Adrenal gland (tissue), 12 donors: ENCODE results near the gene SYT6. TPM values are rescaled to one million over a fixed set of nuclear protein-coding genes. Genes with fewer than 3 reads are reported as not detected.

Experiments used
- DNase-seq, 7 donors: peaks; one replicate each; pipeline ENCODE4 v3.0.0-alpha.2; 2019 to 2020
- H3K27ac ChIP-seq, 5 donors: fragments of 200-600 bp; sonication (generic) in 4 of 5; 1 replicate in 3 of 5; 2 replicates in 2 of 5; pipeline versions ENCODE4 v1.5.1 to v1.8.0; 2016 to 2020; ENCODE audit warnings: mild to moderate bottlenecking in 1 of 5
- H3K27me3 ChIP-seq: fragments of 200-600 bp; 2 replicates; pipeline ENCODE4 v1.8.0; 2021
- H3K36me3 ChIP-seq, 2 donors: fragments of 200-600 bp; replicated peaks in 1 of 2; 1 replicate in 1 of 2; 2 replicates in 1 of 2; pipeline versions ENCODE4 v1.5.1 to v1.8.0; 2018 to 2022
- H3K4me1 ChIP-seq, 2 donors: fragments of 200-600 bp; replicated peaks in 1 of 2; 1 replicate in 1 of 2; 2 replicates in 1 of 2; pipeline versions ENCODE4 v1.5.1 to v1.8.0; 2018 to 2021
- H3K4me3 ChIP-seq, 4 donors: fragments of 200-600 bp; sonication (generic) in 3 of 4; one replicate each; pipeline ENCODE4 v1.5.1; 2016 to 2018
- H3K9me3 ChIP-seq, 3 donors: fragments of 200-600 bp; sonication (generic) in 1 of 3; replicated peaks in 1 of 3; 1 replicate in 2 of 3; 2 replicates in 1 of 3; pipeline versions ENCODE4 v1.5.1 to v1.8.0; 2016 to 2021
- CTCF ChIP-seq, 6 experiments: fragments of 450-650 bp in 4 of 6; fragments of 200-600 bp in 2 of 6; sonication (generic) in 1 of 6; IDR thresholded peaks; 1 replicate in 5 of 6; 2 replicates in 1 of 6; pipeline versions ENCODE4 v1.5.1 to v1.8.0; 2016 to 2021; ENCODE audit warnings: antibody characterized with exemption in 6 of 6, mild to moderate bottlenecking in 2 of 6, moderate library complexity in 1 of 6
- POLR2A ChIP-seq, 2 donors: fragments of 450-650 bp; IDR thresholded peaks; one replicate each; pipeline ENCODE4 v1.6.1; 2017; ENCODE audit warnings: antibody characterized with exemption in 2 of 2, mild to moderate bottlenecking in 2 of 2, moderate library complexity in 1 of 2
- WGBS, 4 donors: extraction: QIAGEN DNeasy Blood & Tissue Kit in 2 of 4; methylation state at CpG; one replicate each; pipeline versions ENCODE4 v1.1.5 to v1.1.7; 2013 to 2017; 5-methylcytosine and 5-hydroxymethylcytosine counted together
- intact Hi-C, 2 donors: fragments of 100-400 bp; cut with DNase I; formaldehyde crosslinking; loops; one replicate each; pipeline versions ENCODE4 v1.14.1 to v1.15.0; 2022 to 2023
- polyA plus RNA-seq, 3 donors: library from polyadenylated mRNA; stranded (reverse); fragments of 200-250 nt in 2 of 3; fragments of 350-450 nt in 1 of 3; fragmentation: Illumina TruSeq in 1 of 3; extraction: RNeasy Lipid Tissue Mini Kit (QIAGEN cat#74804) in 1 of 3; gene quantifications; one replicate each; pipeline ENCODE4 v1.2.3, GENCODE V29; 2013 to 2014
- total RNA-seq, 9 donors: library from RNA; depleted of rRNA in 4 of 9; stranded (reverse); fragments of >200 nt in 4 of 9; fragments of 120-200 nt in 1 of 9; fragmentation: NEBNext Ultra II Directional in 1 of 9; extraction: Animal tissue kit (Norgen Biotek cat#: 25700) in 1 of 9; gene quantifications; one replicate each; pipeline versions ENCODE4 v1.1.0 to v1.2.4, GENCODE V29; 2013 to 2023
- donor health status: healthy with polysubstance abuse.
- donor health status: Bipolar disorder and iron deficiency.
- donor health status: DM: yes; HTN: yes; CAD: no.
- donor health status: DM: no; HTN: no; CAD: no.
- donor health status: DM: no; HTN: no; CAD: no.
- donor health status: DM: yes; HTN: yes; CAD: no.

The SYT6 gene
- total and polyA plus RNA-seq, 12 donors: 0.06 to 1.1 (median 0.42) TPM; not detected in 3

- no peaks in the 10 kb centered on the region for H3K36me3 ChIP-seq
- H3K27me3 ChIP-seq: no peaks in the 10 kb centered on the region
- H3K9me3 ChIP-seq: no peaks in the 10 kb centered on the region
- no peak for DNase-seq
- intact Hi-C loops: no loop called here
- no peak for TF ChIP-seq POLR2A (IDR thresholded peaks at IDR 0.05)
- TF ChIP-seq CTCF (IDR thresholded peaks at IDR 0.05): no peak
- 86 to 91% (median 89%) methylated on average over 2 of the region's 2 CpGs for WGBS, 4 donors
- H3K4me3 ChIP-seq: no peak overlapping the region
- H3K27ac ChIP-seq: no peak overlapping the region
- no peaks in the 10 kb centered on the region for H3K4me1 ChIP-seq
Measured at GRCh38 chr1:114176366-114176765, 22.7 kb upstream of the SYT6 start.

- no peaks in the 10 kb centered on the region for H3K9me3 ChIP-seq
- WGBS, 4 donors: 69 to 77% (median 73%) methylated on average over 5 of the region's 5 CpGs
- H3K36me3 ChIP-seq: no peaks in the 10 kb centered on the region
- intact Hi-C loops: no loop called here
- H3K4me3 ChIP-seq: no peak overlapping the region
- no peaks in the 10 kb centered on the region for H3K4me1 ChIP-seq
- no peak for TF ChIP-seq POLR2A (IDR thresholded peaks at IDR 0.05)
- no peak for TF ChIP-seq CTCF (IDR thresholded peaks at IDR 0.05)
- no peaks in the 10 kb centered on the region for H3K27me3 ChIP-seq
- DNase-seq: no peak
- no peak overlapping the region for H3K27ac ChIP-seq
Measured at GRCh38 chr1:114173680-114174079, 20.0 kb upstream of the SYT6 start.

- H3K9me3 ChIP-seq: no peaks in the 10 kb centered on the region
- no peak overlapping the region for H3K27ac ChIP-seq
- H3K4me3 ChIP-seq: no peak overlapping the region
- no peaks in the 10 kb centered on the region for H3K36me3 ChIP-seq
- no peak for DNase-seq
- intact Hi-C loops: no loop called here
- TF ChIP-seq POLR2A (IDR thresholded peaks at IDR 0.05) (no peak), CTCF (IDR thresholded peaks at IDR 0.05) (no peak)
- WGBS, 4 donors: 73 to 85% (median 79%) methylated on average over 3 of the region's 3 CpGs
- no peaks in the 10 kb centered on the region for H3K27me3 ChIP-seq
- no peaks in the 10 kb centered on the region for H3K4me1 ChIP-seq
Measured at GRCh38 chr1:114169509-114169908, 15.8 kb upstream of the SYT6 start.

- 60 to 74% (median 66%) methylated on average over 3 of the region's 3 CpGs; no CpG with 5 or more reads in 1 of the 4 donors for WGBS, 4 donors
Measured at GRCh38 chr1:114167226-114167625, 13.6 kb upstream of the SYT6 start.

More at GRCh38 chr1:114167226-114167625, 13.6 kb upstream of the SYT6 start:
- Histone ChIP-seq H3K27me3 (no peaks in the 10 kb centered on the region), H3K4me3 (no peak overlapping the region), H3K4me1 (no peaks in the 10 kb centered on the region), H3K9me3 (no peaks in the 10 kb centered on the region), H3K27ac (no peak overlapping the region), H3K36me3 (no peaks in the 10 kb centered on the region)
- no peak for DNase-seq
- intact Hi-C loops: no loop called here
- TF ChIP-seq CTCF (IDR thresholded peaks at IDR 0.05) (no peak), POLR2A (IDR thresholded peaks at IDR 0.05) (no peak)
